Activated T-cell treated with anti-CD3 and anti-CD28 coated beads, Interleukin-2, amount 50 U/mL, for 4 hours (primary cell): ENCODE measurements around the gene LCLAT1. TPM values are rescaled to one million over a fixed set of nuclear protein-coding genes. Genes with fewer than 3 reads are reported as not detected.

ENCODE experiments used
- ATAC-seq, 2 donors: fragments of 200-7000 bp; cut with Tn5 transposase; one replicate each; pipeline ENCODE4 v1.10.0; 2021
- DNase-seq: peaks from one replicate; pipeline ENCODE4 v3.0.0-alpha.2; 2020
- H3K27me3 Mint-ChIP-seq: one replicate; pipeline ENCODE4 v1.8.0; 2021; ENCODE audit warnings: low read depth, mixed read lengths
- H3K36me3 Mint-ChIP-seq: one replicate; pipeline ENCODE4 v1.8.0; 2022; ENCODE audit warnings: mixed read lengths; ENCODE audit not compliant: insufficient read depth
- H3K4me1 Mint-ChIP-seq: one replicate; pipeline ENCODE4 v1.8.0; 2021; ENCODE audit warnings: low read depth, mixed read lengths
- H3K4me3 Mint-ChIP-seq: one replicate; pipeline ENCODE4 v1.8.0; 2021; ENCODE audit warnings: mild to moderate bottlenecking, moderate library complexity, mixed read lengths
- H3K9me3 Mint-ChIP-seq: one replicate; pipeline ENCODE4 v1.8.0; 2021; ENCODE audit warnings: mixed read lengths
- total RNA-seq, 3 donors: library from RNA; stranded (reverse); gene quantifications; one replicate each; pipeline ENCODE4 v1.2.1, GENCODE V29; 2021

Gene LCLAT1
- total RNA-seq, 3 donors from 2014 or later, result 24.3 to 27.4 (median 26.2) TPM

GRCh38 chr2:30679426-30680088 lies 232.5 kb downstream of the LCLAT1 start:
- ATAC-seq, result peak in 1 of 2 donors; percentile 21
- Mint-ChIP-seq H3K27me3 (peaks cover 7% of the 10 kb centered on the region), H3K9me3 (no peaks in the 10 kb centered on the region), H3K4me1 (no peaks in the 10 kb centered on the region), H3K4me3 (no peak overlapping the region), H3K36me3 (no peaks in the 10 kb centered on the region)
- no peak for DNase-seq

GRCh38 chr2:30680121-30680520 lies 233.1 kb downstream of the LCLAT1 start:
- no peaks in the 10 kb centered on the region for H3K9me3 Mint-ChIP-seq
- peaks cover 5% of the 10 kb centered on the region for H3K27me3 Mint-ChIP-seq
- H3K4me3 Mint-ChIP-seq, result no peak overlapping the region
- no peaks in the 10 kb centered on the region for H3K4me1 Mint-ChIP-seq
- no peaks in the 10 kb centered on the region for H3K36me3 Mint-ChIP-seq
- ATAC-seq (no peak), DNase-seq (no peak)

- H3K27me3 Mint-ChIP-seq, result no peaks in the 10 kb centered on the region
- ATAC-seq (no peak), DNase-seq (no peak)
- no peak overlapping the region for H3K4me3 Mint-ChIP-seq
- no peaks in the 10 kb centered on the region for H3K4me1 Mint-ChIP-seq
- no peaks in the 10 kb centered on the region for H3K36me3 Mint-ChIP-seq
- H3K9me3 Mint-ChIP-seq, result no peaks in the 10 kb centered on the region
Measured at GRCh38 chr2:30681022-30681421, 234.0 kb downstream of the LCLAT1 start.

- H3K27me3 Mint-ChIP-seq, result no peaks in the 10 kb centered on the region
- no peak overlapping the region for H3K4me3 Mint-ChIP-seq
- DNase-seq (no peak), ATAC-seq (no peak)
- H3K9me3 Mint-ChIP-seq, result no peaks in the 10 kb centered on the region
- no peaks in the 10 kb centered on the region for H3K4me1 Mint-ChIP-seq
- H3K36me3 Mint-ChIP-seq, result no peaks in the 10 kb centered on the region
Measured at GRCh38 chr2:30683236-30683956, 236.3 kb downstream of the LCLAT1 start.

- Mint-ChIP-seq H3K4me3 (no peak overlapping the region), H3K9me3 (no peaks in the 10 kb centered on the region), H3K4me1 (no peaks in the 10 kb centered on the region), H3K36me3 (no peaks in the 10 kb centered on the region), H3K27me3 (no peaks in the 10 kb centered on the region)
- DNase-seq (no peak), ATAC-seq (no peak)
Measured at GRCh38 chr2:30684026-30684425, 237.0 kb downstream of the LCLAT1 start.

GRCh38 chr2:30684516-30684915 lies 237.5 kb downstream of the LCLAT1 start:
- Mint-ChIP-seq H3K9me3 (no peaks in the 10 kb centered on the region), H3K4me1 (no peaks in the 10 kb centered on the region), H3K27me3 (no peaks in the 10 kb centered on the region), H3K4me3 (no peak overlapping the region), H3K36me3 (no peaks in the 10 kb centered on the region)
- ATAC-seq (no peak), DNase-seq (no peak)

GRCh38 chr2:30684996-30685395 lies 237.9 kb downstream of the LCLAT1 start:
- no peak overlapping the region for H3K4me3 Mint-ChIP-seq

GRCh38 chr2:30686000-30686399 lies 239.0 kb downstream of the LCLAT1 start:
- DNase-seq (no peak), ATAC-seq (no peak)
- H3K4me1 Mint-ChIP-seq, result no peaks in the 10 kb centered on the region
- H3K27me3 Mint-ChIP-seq, result no peaks in the 10 kb centered on the region
- no peaks in the 10 kb centered on the region for H3K36me3 Mint-ChIP-seq
- H3K4me3 Mint-ChIP-seq, result no peak overlapping the region
- H3K9me3 Mint-ChIP-seq, result no peaks in the 10 kb centered on the region

More at GRCh38 chr2:30684996-30685395, 237.9 kb downstream of the LCLAT1 start:
- H3K36me3 Mint-ChIP-seq, result no peaks in the 10 kb centered on the region
- H3K4me1 Mint-ChIP-seq, result no peaks in the 10 kb centered on the region
- no peaks in the 10 kb centered on the region for H3K9me3 Mint-ChIP-seq
- no peaks in the 10 kb centered on the region for H3K27me3 Mint-ChIP-seq
- no peak for DNase-seq
- no peak for ATAC-seq

- ATAC-seq, result no peak
- no peaks in the 10 kb centered on the region for H3K4me1 Mint-ChIP-seq
- H3K4me3 Mint-ChIP-seq, result no peak overlapping the region
- no peaks in the 10 kb centered on the region for H3K9me3 Mint-ChIP-seq
- H3K36me3 Mint-ChIP-seq, result no peaks in the 10 kb centered on the region
- DNase-seq, result no peak
- H3K27me3 Mint-ChIP-seq, result no peaks in the 10 kb centered on the region
Measured at GRCh38 chr2:30686669-30687068, 239.6 kb downstream of the LCLAT1 start.

GRCh38 chr2:30688956-30689401 lies 241.9 kb downstream of the LCLAT1 start:
- Mint-ChIP-seq H3K27me3 (no peaks in the 10 kb centered on the region), H3K36me3 (no peaks in the 10 kb centered on the region), H3K9me3 (no peaks in the 10 kb centered on the region), H3K4me3 (no peak overlapping the region), H3K4me1 (no peaks in the 10 kb centered on the region)
- no peak for ATAC-seq
- DNase-seq, result no peak

GRCh38 chr2:30689496-30690125 lies 242.6 kb downstream of the LCLAT1 start:
- DNase-seq, result no peak
- ATAC-seq, result peak in 1 of 2 donors; percentile 32
- H3K4me1 Mint-ChIP-seq, result no peaks in the 10 kb centered on the region
- no peaks in the 10 kb centered on the region for H3K36me3 Mint-ChIP-seq
- H3K27me3 Mint-ChIP-seq, result no peaks in the 10 kb centered on the region
- H3K9me3 Mint-ChIP-seq, result no peaks in the 10 kb centered on the region
- no peak overlapping the region for H3K4me3 Mint-ChIP-seq

- H3K4me3 Mint-ChIP-seq, result no peak overlapping the region
Measured at GRCh38 chr2:30690126-30690561, 243.1 kb downstream of the LCLAT1 start.

GRCh38 chr2:30691091-30691947 lies 244.3 kb downstream of the LCLAT1 start:
- Mint-ChIP-seq H3K4me3 (no peak overlapping the region), H3K27me3 (no peaks in the 10 kb centered on the region), H3K4me1 (no peaks in the 10 kb centered on the region), H3K9me3 (no peaks in the 10 kb centered on the region), H3K36me3 (no peaks in the 10 kb centered on the region)
- ATAC-seq (no peak), DNase-seq (no peak)

More at GRCh38 chr2:30690126-30690561, 243.1 kb downstream of the LCLAT1 start:
- H3K9me3 Mint-ChIP-seq, result no peaks in the 10 kb centered on the region
- H3K36me3 Mint-ChIP-seq, result no peaks in the 10 kb centered on the region
- DNase-seq, result no peak
- no peaks in the 10 kb centered on the region for H3K4me1 Mint-ChIP-seq
- H3K27me3 Mint-ChIP-seq, result no peaks in the 10 kb centered on the region
- no peak for ATAC-seq
